Natural killer cell (primary cell): ENCODE results near the gene PNCK. TPM values are rescaled to one million over a fixed set of nuclear protein-coding genes. Genes with fewer than 3 reads are reported as not detected.

ENCODE experiments used
- ATAC-seq, 3 donors: fragments of 150-1000 bp in 2 of 3; fragments of 200-7000 bp in 1 of 3; cut with Tn5 transposase; 1 replicate in 1 of 3; 2 replicates in 2 of 3; pipeline ENCODE4 v1.10.0; 2021; ENCODE audit warnings: mild to moderate bottlenecking in 2 of 3, moderate library complexity in 2 of 3
- DNase-seq, 2 donors: peaks; one replicate each; pipeline versions ENCODE4 v3.0.0 to v3.0.0-alpha.2; 2013 to 2021; ENCODE audit warnings: mixed read lengths in 1 of 2
- H3K27ac ChIP-seq: one replicate; pipeline ENCODE4 v1.5.1; 2013; ENCODE audit warnings: mild to moderate bottlenecking, low read length
- H3K27me3 ChIP-seq: one replicate; pipeline ENCODE4 v1.6.1; 2013; ENCODE audit warnings: low read length; ENCODE audit not compliant: control insufficient read depth, insufficient read depth
- H3K36me3 ChIP-seq: one replicate; pipeline ENCODE4 v1.6.1; 2013; ENCODE audit warnings: low read length; ENCODE audit not compliant: control insufficient read depth, insufficient read depth
- H3K4me1 ChIP-seq: one replicate; pipeline ENCODE4 v1.6.1; 2013; ENCODE audit warnings: low read length; ENCODE audit not compliant: control insufficient read depth, insufficient read depth
- H3K4me3 ChIP-seq: one replicate; pipeline ENCODE4 v1.5.1; 2013; ENCODE audit warnings: low read length
- H3K9me3 ChIP-seq: one replicate; pipeline ENCODE4 v1.6.1; 2013; ENCODE audit warnings: low read length; ENCODE audit not compliant: control insufficient read depth, insufficient read depth
- H3K27ac Mint-ChIP-seq, 2 donors: one replicate each; pipeline ENCODE4 v1.8.0; 2022; ENCODE audit warnings: mild to moderate bottlenecking in 2 of 2, mixed read lengths in 2 of 2, moderate library complexity in 1 of 2
- H3K27me3 Mint-ChIP-seq, 2 donors: one replicate each; pipeline ENCODE4 v1.8.0; 2022; ENCODE audit warnings: low read depth in 2 of 2, mixed read lengths in 2 of 2
- H3K36me3 Mint-ChIP-seq: one replicate; pipeline ENCODE4 v1.8.0; 2022; ENCODE audit warnings: mixed read lengths
- H3K4me1 Mint-ChIP-seq, 2 donors: one replicate each; pipeline ENCODE4 v1.8.0; 2022; ENCODE audit warnings: mixed read lengths in 2 of 2
- H3K4me3 Mint-ChIP-seq: one replicate; pipeline ENCODE4 v1.8.0; 2022; ENCODE audit warnings: mild to moderate bottlenecking, moderate library complexity, mixed read lengths
- H3K9me3 Mint-ChIP-seq, 2 donors: one replicate each; pipeline ENCODE4 v1.8.0; 2022; ENCODE audit warnings: mixed read lengths in 2 of 2
- WGBS: methylation state at CpG from one replicate; pipeline ENCODE4 v1.1.7; 2013; ENCODE audit warnings: missing lambda C conversion rate; ENCODE audit not compliant: insufficient coverage; 5-methylcytosine and 5-hydroxymethylcytosine counted together
- intact Hi-C: fragments of 100-400 bp; cut with micrococcal nuclease; formaldehyde crosslinking; loops from one replicate; pipeline ENCODE4 v1.14.2; 2022
- total RNA-seq, 4 donors: library from RNA; stranded (reverse); fragments of 120-200 nt in 1 of 4; gene quantifications; one replicate each; pipeline versions ENCODE4 v1.2.3 to v1.2.4, GENCODE V29; 2013 to 2022
- TF ChIP-seq, protein P1 (sequence below): fragments of 200-600 bp; IDR thresholded peaks from one replicate; pipeline ENCODE4 v1.8.0; 2022; ENCODE audit warnings: antibody characterized with exemption

Gene PNCK
- total RNA-seq = 1 to 10 TPM in 1 of 3 donors, under 1 TPM in 2; 0.66 to 1.1 (median 0.97) TPM
- total RNA-seq (2013) = not detected

DNA sequence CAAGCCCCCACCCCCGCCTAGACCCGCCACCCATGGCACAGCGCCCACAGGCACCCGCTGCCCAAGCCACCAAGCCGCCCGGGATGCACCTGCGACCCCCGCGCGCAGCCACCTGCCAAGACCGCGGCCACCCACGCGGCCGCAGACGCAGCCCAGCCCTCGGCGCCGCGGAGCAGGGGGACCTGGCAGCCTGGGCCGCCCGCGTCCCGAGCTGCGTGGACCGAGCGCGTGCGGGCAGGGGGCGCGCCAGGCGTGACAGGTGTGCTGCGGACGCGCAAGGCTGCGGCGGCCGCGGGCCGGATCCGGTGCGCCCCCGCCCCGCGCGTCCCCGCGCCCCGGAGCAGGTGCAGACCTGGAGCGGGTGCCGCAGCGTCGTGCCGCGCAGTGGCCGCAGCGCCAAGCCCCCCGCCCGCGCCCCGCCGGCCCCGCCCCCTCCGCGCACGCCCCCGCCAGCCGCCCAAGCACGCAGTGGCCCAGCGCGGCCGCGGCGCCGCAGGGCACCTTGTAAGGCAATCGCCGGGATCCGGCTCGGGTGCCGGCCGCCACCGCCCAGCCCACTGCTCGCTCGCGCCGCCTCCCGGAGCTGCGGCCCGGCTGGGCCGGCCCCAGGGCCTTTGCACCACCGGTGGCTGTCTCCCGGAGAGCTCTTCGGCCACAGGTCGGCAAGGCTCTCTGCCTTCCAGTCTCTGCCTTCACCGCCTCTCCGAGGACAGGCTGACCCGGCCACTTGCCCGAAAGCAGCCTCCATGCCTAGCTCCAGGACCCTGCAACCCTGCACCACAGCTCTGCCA, at the start of gene PNCK:
Gene PNCK, minus strand, starts transcription at position 386 of the 791 bp plus-strand sequence. CDS start 737 bp downstream, outside the sequence.
- Mint-ChIP-seq H3K36me3 (no peaks in the 10 kb centered on the region), H3K4me3 (no peak within 1 kb of the TSS), H3K4me1 (peaks cover 4 to 6% of the 10 kb centered on the region in 2 donors), H3K27ac (no peak within 1 kb of the TSS), H3K9me3 (no peaks in the 10 kb centered on the region), H3K27me3 (peaks cover 15 to 24% of the 10 kb centered on the region in 2 donors)
- Histone ChIP-seq H3K27me3 (peaks cover 4% of the 10 kb centered on the region), H3K27ac (no peak within 1 kb of the TSS), H3K36me3 (no peaks in the 10 kb centered on the region), H3K4me3 (no peak within 1 kb of the TSS), H3K9me3 (no peaks in the 10 kb centered on the region), H3K4me1 (no peaks in the 10 kb centered on the region)
- TF ChIP-seq, protein P1, sequence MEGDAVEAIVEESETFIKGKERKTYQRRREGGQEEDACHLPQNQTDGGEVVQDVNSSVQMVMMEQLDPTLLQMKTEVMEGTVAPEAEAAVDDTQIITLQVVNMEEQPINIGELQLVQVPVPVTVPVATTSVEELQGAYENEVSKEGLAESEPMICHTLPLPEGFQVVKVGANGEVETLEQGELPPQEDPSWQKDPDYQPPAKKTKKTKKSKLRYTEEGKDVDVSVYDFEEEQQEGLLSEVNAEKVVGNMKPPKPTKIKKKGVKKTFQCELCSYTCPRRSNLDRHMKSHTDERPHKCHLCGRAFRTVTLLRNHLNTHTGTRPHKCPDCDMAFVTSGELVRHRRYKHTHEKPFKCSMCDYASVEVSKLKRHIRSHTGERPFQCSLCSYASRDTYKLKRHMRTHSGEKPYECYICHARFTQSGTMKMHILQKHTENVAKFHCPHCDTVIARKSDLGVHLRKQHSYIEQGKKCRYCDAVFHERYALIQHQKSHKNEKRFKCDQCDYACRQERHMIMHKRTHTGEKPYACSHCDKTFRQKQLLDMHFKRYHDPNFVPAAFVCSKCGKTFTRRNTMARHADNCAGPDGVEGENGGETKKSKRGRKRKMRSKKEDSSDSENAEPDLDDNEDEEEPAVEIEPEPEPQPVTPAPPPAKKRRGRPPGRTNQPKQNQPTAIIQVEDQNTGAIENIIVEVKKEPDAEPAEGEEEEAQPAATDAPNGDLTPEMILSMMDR = no peak
- 9% methylated on average over 93 of the region's 98 CpGs for WGBS
- intact Hi-C loops = no loop called here
- ATAC-seq = no peak
- DNase-seq = no peak

DNA sequence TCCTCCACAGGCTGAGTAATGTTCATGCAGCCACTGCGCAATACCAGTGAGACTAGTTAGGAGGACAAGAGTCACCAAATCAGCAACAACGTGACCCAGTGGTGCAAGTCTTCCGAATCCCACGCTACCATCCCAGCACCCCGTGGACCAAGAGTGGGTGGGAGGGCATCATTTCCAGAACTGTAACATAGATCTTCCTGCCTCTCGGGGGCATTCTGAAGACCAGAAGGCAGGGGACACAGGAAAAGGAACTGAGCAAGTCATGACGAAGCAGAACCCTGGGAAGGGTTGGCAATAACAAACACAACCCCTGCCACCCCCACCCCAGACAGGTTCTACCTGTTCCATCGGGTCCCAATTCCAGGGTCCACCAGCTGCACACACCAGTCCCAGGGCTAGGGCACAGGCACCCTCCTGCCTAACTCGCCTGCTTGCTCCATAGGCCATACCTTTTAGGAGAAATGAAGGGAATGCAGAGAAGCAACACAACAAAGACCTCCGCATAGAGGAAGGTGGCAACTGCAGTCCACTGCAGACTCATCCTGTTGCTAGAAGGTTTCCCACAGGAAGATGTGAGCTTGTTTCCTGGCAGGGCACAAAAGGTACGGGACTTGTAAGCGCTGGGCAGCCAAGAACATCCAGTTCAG, 49.2 kb upstream of the PNCK start:
- peak overlapping the region; percentile 74 to 80 for H3K27ac Mint-ChIP-seq
- H3K27me3 Mint-ChIP-seq = no peaks in the 10 kb centered on the region
- peak overlapping the region; percentile 81 for H3K4me3 Mint-ChIP-seq
- H3K27ac ChIP-seq = peak overlapping the region; percentile 53
- H3K4me1 ChIP-seq = peaks cover 46% of the 10 kb centered on the region
- H3K4me1 Mint-ChIP-seq = peaks cover 18 to 34% of the 10 kb centered on the region in 2 donors
- H3K9me3 Mint-ChIP-seq = no peaks in the 10 kb centered on the region
- ATAC-seq (no peak), DNase-seq (peak in 1 of 2 donors; percentile 8)
- H3K27me3 ChIP-seq = no peaks in the 10 kb centered on the region
- TF ChIP-seq, protein P1 = no peak
- H3K4me3 ChIP-seq = peak overlapping the region; percentile 58
- intact Hi-C loops = no loop called here
- H3K36me3 Mint-ChIP-seq = no peaks in the 10 kb centered on the region
- H3K36me3 ChIP-seq = peaks cover 25% of the 10 kb centered on the region
- no peaks in the 10 kb centered on the region for H3K9me3 ChIP-seq
- 29% methylated on average over 11 of the region's 12 CpGs for WGBS

DNA sequence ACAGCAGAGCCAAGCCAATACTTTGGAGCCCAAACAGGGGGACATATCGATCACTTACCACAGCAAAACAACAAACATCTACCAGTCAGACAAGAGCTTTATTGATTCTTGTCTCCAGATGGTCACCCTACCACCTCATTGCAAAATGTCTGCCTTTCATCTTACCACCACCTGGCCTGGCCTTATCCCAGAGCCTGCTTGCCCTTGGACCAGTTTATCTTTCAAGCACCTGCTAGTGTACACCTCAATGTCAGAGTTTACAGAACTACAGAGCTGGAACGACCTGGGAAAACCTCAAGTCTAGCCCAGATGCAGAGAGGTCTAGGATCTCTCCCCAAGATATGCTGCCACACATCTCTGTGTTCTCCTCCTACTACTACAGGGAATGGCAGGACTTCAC, 46.1 kb upstream of the PNCK start:
- no peak overlapping the region for H3K4me3 ChIP-seq
- H3K27me3 Mint-ChIP-seq = no peaks in the 10 kb centered on the region
- no peaks in the 10 kb centered on the region for H3K36me3 Mint-ChIP-seq
- no peak overlapping the region for H3K27ac Mint-ChIP-seq
- TF ChIP-seq, protein P1 = no peak
- no peaks in the 10 kb centered on the region for H3K9me3 Mint-ChIP-seq
- no peak overlapping the region for H3K4me3 Mint-ChIP-seq
- no peaks in the 10 kb centered on the region for H3K27me3 ChIP-seq
- ATAC-seq (no peak), DNase-seq (no peak)
- peaks cover 15% of the 10 kb centered on the region for H3K4me1 ChIP-seq
- no peaks in the 10 kb centered on the region for H3K9me3 ChIP-seq
- H3K4me1 Mint-ChIP-seq = peaks cover 8 to 17% of the 10 kb centered on the region in 2 donors
- peaks cover 42% of the 10 kb centered on the region for H3K36me3 ChIP-seq
- intact Hi-C loops = no loop called here
- H3K27ac ChIP-seq = no peak overlapping the region
- WGBS = 94% methylated on average over 2 of the region's 2 CpGs
